ENCODE results near the gene GAGE12J.

- TF ChIP-seq CTCF (tag by site-specific recombination; IDR thresholded peaks at IDR 0.05) (no peak), ZNF10 (tag by site-specific recombination; IDR thresholded peaks at IDR 0.05) (no peak), HOXA7 (CRISPR knock-in tag; IDR thresholded peaks at IDR 0.05; ENCODE audit: borderline replicate concordance) (no peak), SALL2 (tag by site-specific recombination; IDR thresholded peaks at IDR 0.05; ENCODE audit: borderline replicate concordance) (no peak), ZNF677 (tag by site-specific recombination; IDR thresholded peaks at IDR 0.05) (no peak), ZNF274 (IDR thresholded peaks at IDR 0.05; ENCODE audit: low read length) (no peak), ZNF274 (tag by site-specific recombination; IDR thresholded peaks at IDR 0.05; ENCODE audit: borderline replicate concordance) (no peak), ZBTB26 (tag by site-specific recombination; optimal IDR thresholded peaks at IDR 0.05) (no peak), ZNF280D (tag by site-specific recombination; IDR thresholded peaks at IDR 0.05) (no peak)
These were observed 43.8 kb upstream of the GAGE12J start for GRCh38 chrX:49278081-49278480.

Measured in HEK293 (cell line).